MCF 10A (cell line): ENCODE results near the gene APEH. TPM values are rescaled to one million over a fixed set of nuclear protein-coding genes. Genes with fewer than 3 reads are reported as not detected.

Experiments
- Bru-seq: library from RNA; stranded (reverse); fragments of 400-500 nt; gene quantifications from one replicate; lab custom pipeline; 2021; lab: Mats Ljungman, UMichigan
- BruChase-seq, 2 experiments: library from RNA; stranded (reverse); fragments of 400-500 nt; gene quantifications; one replicate each; lab custom pipeline; 2021; lab: Mats Ljungman, UMichigan
- BruUV-seq: library from RNA; stranded (reverse); fragments of 400-500 nt; replicated peaks from 2 replicates; lab custom pipeline; 2021; lab: Mats Ljungman, UMichigan
- CTCF ChIA-PET: fragments of 300-600 bp; sonication (Branson Sonifier 250); formaldehyde crosslinking; extraction: SDS; loops from one replicate; lab custom pipeline; 2021; ENCODE audit warnings: antibody characterized with exemption, inconsistent platforms; lab: Yijun Ruan, JAX
- POLR2A ChIA-PET: fragments of 300-600, 350-650 bp; sonication (Branson Sonifier 250); formaldehyde crosslinking; extraction: SDS; loops from one replicate; lab custom pipeline; 2020; ENCODE audit warnings: antibody characterized with exemption, inconsistent platforms; lab: Yijun Ruan, JAX
- DNase-seq: peaks from one replicate; pipeline ENCODE4 v3.0.0-alpha.2; 2018; ENCODE audit not compliant: unreplicated experiment
- H3K27ac Mint-ChIP-seq: one replicate; pipeline ENCODE4 v1.8.0; 2022; ENCODE audit warnings: mild to moderate bottlenecking, low read depth, mixed read lengths; ENCODE audit not compliant: unreplicated experiment
- H3K27me3 Mint-ChIP-seq: one replicate; pipeline ENCODE4 v1.8.0; 2022; ENCODE audit warnings: mixed read lengths; ENCODE audit not compliant: insufficient read depth, unreplicated experiment
- H3K36me3 Mint-ChIP-seq: one replicate; pipeline ENCODE4 v1.8.0; 2022; ENCODE audit warnings: mild to moderate bottlenecking, moderate library complexity, mixed read lengths; ENCODE audit not compliant: insufficient read depth, unreplicated experiment
- H3K4me1 Mint-ChIP-seq: one replicate; pipeline ENCODE4 v1.8.0; 2022; ENCODE audit warnings: mixed read lengths; ENCODE audit not compliant: insufficient read depth, unreplicated experiment
- H3K4me3 Mint-ChIP-seq: one replicate; pipeline ENCODE4 v1.8.0; 2022; ENCODE audit warnings: mild to moderate bottlenecking, moderate library complexity, mixed read lengths; ENCODE audit not compliant: unreplicated experiment
- H3K9me3 Mint-ChIP-seq: one replicate; pipeline ENCODE4 v1.8.0; 2022; ENCODE audit warnings: mixed read lengths; ENCODE audit not compliant: unreplicated experiment
- CTCF ChIP-seq: fragments of 200-600 bp; IDR thresholded peaks from one replicate; pipeline ENCODE4 v1.8.0; 2022; ENCODE audit warnings: antibody characterized with exemption, mild to moderate bottlenecking; ENCODE audit not compliant: unreplicated experiment
- intact Hi-C: fragments of 100-400 bp; cut with micrococcal nuclease; formaldehyde crosslinking; loops from 2 replicates; pipeline ENCODE4 v1.14.1; 2022
- long read RNA-seq: library from polyadenylated mRNA; stranded (forward); transcript quantifications from one replicate; pipeline ENCODE4 v2.0.0, GENCODE V29; 2022
- total RNA-seq: library from RNA; stranded (reverse); gene quantifications from 2 replicates; pipeline ENCODE4 v1.2.3, GENCODE V29; 2022

APEH gene
- total RNA-seq = 95.8 and 127 TPM in 2 replicates
- percentile 65 among the genes with signal in this experiment for Bru-seq, nascent RNA
- percentile 73 among the genes with signal in this experiment for BruChase-seq, experiment 1, labeled RNA remaining after a 6-hour chase
- BruChase-seq, experiment 2, labeled RNA remaining after a 2-hour chase = percentile 66 among the genes with signal in this experiment
- long read RNA-seq, transcript APEH-201 (22 exons, 3,220 nt) = major isoform, 151 of 289 reads
- long read RNA-seq, partial matches to known transcripts = 92 of 289 reads
- long read RNA-seq, other reads (novel, unspliced or antisense) = 46 of 289 reads

DNA sequence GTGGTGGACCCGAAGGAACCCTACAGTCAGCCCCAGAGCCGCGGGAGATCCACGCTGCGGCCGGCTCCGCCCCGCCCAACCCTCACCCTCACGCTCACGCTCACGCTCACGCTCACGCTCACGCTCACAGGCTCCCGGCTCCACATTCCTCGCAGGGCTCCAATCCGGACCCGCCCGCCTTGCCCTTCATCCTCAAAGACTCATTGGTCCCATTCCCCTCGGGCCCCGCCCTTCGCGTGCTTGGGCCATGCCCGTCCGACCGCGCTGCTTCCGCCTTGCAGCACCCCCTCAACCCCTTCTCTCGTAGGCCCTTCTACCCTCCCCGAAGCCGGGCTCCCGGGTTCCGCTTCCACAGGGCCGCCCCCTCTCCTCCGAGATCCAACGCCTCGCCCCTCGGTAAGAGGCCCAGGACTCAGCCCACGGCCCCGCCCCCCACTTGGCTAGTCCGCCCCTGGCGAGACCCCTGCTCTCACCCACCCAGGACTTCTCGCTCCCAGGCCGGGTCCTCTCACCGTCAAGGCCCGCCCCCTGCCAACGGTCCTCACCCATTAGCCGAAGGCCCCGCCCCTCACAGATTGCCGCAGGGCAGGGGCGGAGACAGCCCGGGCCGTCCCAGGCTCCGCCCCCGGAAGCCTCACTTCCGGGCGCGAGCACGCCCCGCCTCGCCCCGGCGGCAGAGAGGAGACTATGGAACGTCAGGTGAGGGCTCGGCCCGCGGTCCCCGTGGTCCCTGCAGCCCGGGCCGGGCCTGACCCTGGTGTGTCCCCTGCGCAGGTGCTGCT lies at the start of gene APEH:
APEH (plus strand) TSS at position 637 of the 782 bp plus-strand sequence; CDS start at position 688, 51 bp downstream.
- TF ChIP-seq CTCF = no peak
- H3K36me3 Mint-ChIP-seq = peaks cover 12% of the 10 kb centered on the region

GRCh38 chr3:49625071-49625470 lies 49.1 kb upstream of the APEH start:
- CTCF ChIA-PET = interaction anchor here (0.6 kb wide), 1 partner anchor 175 kb away, joined by 3 read pairs; no protein-coding TSS in a partner anchor
- H3K27me3 Mint-ChIP-seq = peaks cover 18% of the 10 kb centered on the region
- peaks cover 10% of the 10 kb centered on the region for H3K36me3 Mint-ChIP-seq
- no peak overlapping the region for H3K27ac Mint-ChIP-seq
- no peak for TF ChIP-seq CTCF
- POLR2A ChIA-PET = interaction anchor here (0.7 kb wide), 1 partner anchor 30 kb away, joined by 3 read pairs; no protein-coding TSS in a partner anchor
- no peaks in the 10 kb centered on the region for H3K9me3 Mint-ChIP-seq
- intact Hi-C loops = no loop called here
- no peaks in the 10 kb centered on the region for H3K4me1 Mint-ChIP-seq
- no peak for DNase-seq
- BruUV-seq = no TSS peak
- no peak overlapping the region for H3K4me3 Mint-ChIP-seq

More for the DNA sequence above, at the start of gene APEH:
- peak within 1 kb of the TSS; percentile 99 for H3K27ac Mint-ChIP-seq
- intact Hi-C loops = loop anchor here (5.0 kb wide), 1 partner anchor 222 kb away; no protein-coding TSS in a partner anchor
- H3K27me3 Mint-ChIP-seq = no peaks in the 10 kb centered on the region
- no TSS peak for BruUV-seq
- peak within 1 kb of the TSS; percentile 93 for H3K4me3 Mint-ChIP-seq
- ChIA-PET CTCF (interaction anchor here (0.6 to 5.3 kb wide), 4 partner anchors 9 to 173 kb away, joined by 3 to 232 read pairs (median 4); no protein-coding TSS in a partner anchor), POLR2A (interaction anchor here (0.9 to 3.3 kb wide), 6 partner anchors 16 to 580 kb away, joined by 4 to 51 read pairs (median 5); partner anchors contain the start of genes DAG1, MST1, QRICH1 and RNF123)
- peak; percentile 98 for DNase-seq
- H3K4me1 Mint-ChIP-seq = peaks cover 6% of the 10 kb centered on the region
- no peaks in the 10 kb centered on the region for H3K9me3 Mint-ChIP-seq

DNA sequence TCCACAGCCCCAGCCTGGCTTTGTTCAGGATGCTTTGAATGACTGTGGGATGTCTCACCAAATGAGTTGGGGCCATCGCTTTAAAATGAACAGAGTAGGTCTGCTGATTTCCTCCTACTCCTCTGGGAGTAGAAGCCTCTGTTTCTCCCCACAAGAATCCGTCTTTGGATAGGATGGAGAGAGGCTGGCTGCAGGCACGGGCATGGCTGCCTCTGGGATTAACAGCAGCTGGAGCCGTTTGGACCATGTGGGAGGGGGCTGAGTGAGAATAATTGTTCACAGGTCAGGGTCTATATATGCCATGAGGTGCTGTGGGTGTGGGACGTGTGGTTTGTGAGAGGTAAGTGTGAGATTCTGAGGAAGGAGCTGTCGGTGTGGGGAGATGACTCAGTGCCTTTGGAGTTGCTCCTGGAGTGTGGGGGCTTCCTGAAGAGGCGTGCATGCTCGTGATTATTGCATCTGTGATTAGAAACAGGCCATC lies 48.0 kb upstream of the APEH start:
- Mint-ChIP-seq H3K27me3 (peaks cover 13% of the 10 kb centered on the region), H3K4me3 (no peak overlapping the region), H3K36me3 (peaks cover 5% of the 10 kb centered on the region), H3K27ac (no peak overlapping the region), H3K4me1 (no peaks in the 10 kb centered on the region), H3K9me3 (peaks cover 8% of the 10 kb centered on the region)
- ChIA-PET POLR2A (interaction anchor here (0.8 kb wide), 1 partner anchor 12 kb away, joined by 3 read pairs; no protein-coding TSS in a partner anchor), CTCF (no interaction called here)
- BruUV-seq = no TSS peak
- intact Hi-C loops = no loop called here
- DNase-seq = no peak
- TF ChIP-seq CTCF = no peak
